ENCODE measurements around the gene RNF157. TPM values are rescaled to one million over a fixed set of nuclear protein-coding genes. Genes with fewer than 3 reads are reported as not detected.

RNF157 gene
- total and polyA plus RNA-seq, 9 of the 15 experiments (the other 6 are each of a cell fraction or from before 2014, with no cell fraction given): 8.1 to 31.7 (median 20.8) TPM

DNA sequence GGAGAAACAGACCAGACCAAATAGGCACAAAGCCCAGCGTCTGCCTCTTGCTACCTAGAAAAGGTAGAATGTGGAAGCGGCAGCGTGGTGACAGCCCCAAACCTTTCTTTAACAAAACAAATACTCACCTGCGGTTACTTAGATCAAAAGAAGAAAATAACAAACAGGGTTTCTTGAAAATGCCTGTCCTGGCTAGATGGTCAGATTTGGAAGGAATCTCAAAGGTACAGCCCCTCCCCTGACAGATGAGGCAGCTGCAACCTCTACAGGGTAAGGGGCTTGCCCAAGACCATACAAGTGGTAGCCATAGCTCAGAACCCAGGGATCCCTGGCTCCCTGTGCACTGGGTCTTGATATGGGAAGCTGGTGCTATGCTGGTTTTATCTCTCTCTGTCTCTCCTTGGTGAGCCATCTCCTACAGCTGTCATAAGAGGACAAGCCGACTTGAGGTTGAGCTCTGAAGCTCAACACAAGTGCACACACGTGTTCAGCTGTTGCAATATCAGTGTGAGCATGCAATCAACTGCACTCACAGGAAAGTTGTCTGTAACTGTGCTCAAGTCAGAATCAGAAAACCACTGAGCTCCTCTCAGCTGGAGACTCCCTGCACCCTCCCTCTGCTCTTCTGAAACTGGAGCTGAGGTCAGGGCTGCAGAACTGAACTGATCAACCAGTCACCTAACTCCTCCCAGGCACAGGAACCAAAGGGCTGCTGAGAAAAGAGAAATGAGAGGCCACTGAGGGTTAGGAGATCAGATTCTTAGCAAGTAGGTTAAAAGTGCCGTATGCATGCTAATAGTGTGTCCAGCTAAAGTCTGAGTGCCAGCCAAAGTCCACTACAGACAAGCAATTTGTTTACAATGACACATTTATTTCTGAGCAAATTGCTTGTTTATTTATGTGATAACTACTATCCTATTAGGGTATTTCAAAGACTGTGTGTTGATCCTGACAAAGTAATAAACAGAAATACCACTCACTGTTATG, 6.1 kb upstream of the RNF157 start (continued):
- no peak for TF ChIP-seq POLR3A (IDR thresholded peaks at IDR 0.05; ENCODE audit: borderline replicate concordance, extremely low read depth, insufficient read depth, insufficient read length)
- peak; percentile 48 to 59 for TF ChIP-seq NRF1 (conservative IDR thresholded peaks at IDR 0.05 in 1 of 2, IDR thresholded peaks at IDR 0.05 in 1 of 2)
- no peak for TF ChIP-seq RBM22 (IDR thresholded peaks at IDR 0.05; ENCODE audit: low read depth, low read length, poor library complexity, severe bottlenecking)
- TF ChIP-seq, protein P1, sequence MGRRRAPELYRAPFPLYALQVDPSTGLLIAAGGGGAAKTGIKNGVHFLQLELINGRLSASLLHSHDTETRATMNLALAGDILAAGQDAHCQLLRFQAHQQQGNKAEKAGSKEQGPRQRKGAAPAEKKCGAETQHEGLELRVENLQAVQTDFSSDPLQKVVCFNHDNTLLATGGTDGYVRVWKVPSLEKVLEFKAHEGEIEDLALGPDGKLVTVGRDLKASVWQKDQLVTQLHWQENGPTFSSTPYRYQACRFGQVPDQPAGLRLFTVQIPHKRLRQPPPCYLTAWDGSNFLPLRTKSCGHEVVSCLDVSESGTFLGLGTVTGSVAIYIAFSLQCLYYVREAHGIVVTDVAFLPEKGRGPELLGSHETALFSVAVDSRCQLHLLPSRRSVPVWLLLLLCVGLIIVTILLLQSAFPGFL (CRISPR knock-in tag; IDR thresholded peaks at IDR 0.05): no peak
- TF ChIP-seq KDM2B (CRISPR knock-in tag; IDR thresholded peaks at IDR 0.05): no peak
- TF ChIP-seq, protein P2, sequence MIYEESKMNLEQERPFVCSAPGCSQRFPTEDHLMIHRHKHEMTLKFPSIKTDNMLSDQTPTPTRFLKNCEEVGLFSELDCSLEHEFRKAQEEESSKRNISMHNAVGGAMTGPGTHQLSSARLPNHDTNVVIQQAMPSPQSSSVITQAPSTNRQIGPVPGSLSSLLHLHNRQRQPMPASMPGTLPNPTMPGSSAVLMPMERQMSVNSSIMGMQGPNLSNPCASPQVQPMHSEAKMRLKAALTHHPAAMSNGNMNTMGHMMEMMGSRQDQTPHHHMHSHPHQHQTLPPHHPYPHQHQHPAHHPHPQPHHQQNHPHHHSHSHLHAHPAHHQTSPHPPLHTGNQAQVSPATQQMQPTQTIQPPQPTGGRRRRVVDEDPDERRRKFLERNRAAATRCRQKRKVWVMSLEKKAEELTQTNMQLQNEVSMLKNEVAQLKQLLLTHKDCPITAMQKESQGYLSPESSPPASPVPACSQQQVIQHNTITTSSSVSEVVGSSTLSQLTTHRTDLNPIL (CRISPR knock-in tag; IDR thresholded peaks at IDR 0.05): no peak
- TF ChIP-seq ZNF717 (CRISPR knock-in tag; IDR thresholded peaks at IDR 0.05): no peak
- no peak for TF ChIP-seq CREM (IDR thresholded peaks at IDR 0.05; ENCODE audit: low read depth)
- no peak for TF ChIP-seq ILF3 (IDR thresholded peaks at IDR 0.05; ENCODE audit: borderline replicate concordance)
- TF ChIP-seq SIX5 (IDR thresholded peaks at IDR 0.05; ENCODE audit: borderline replicate concordance in 1 of 2, insufficient read depth in 1 of 2, low read depth in 1 of 2, low read length in 2 of 2): no peak
- TF ChIP-seq ZBTB26 (CRISPR knock-in tag; IDR thresholded peaks at IDR 0.05): no peak
- TF ChIP-seq POLR2A (conservative IDR thresholded peaks at IDR 0.05): no peak
- TF ChIP-seq MTA3 (IDR thresholded peaks at IDR 0.05; ENCODE audit: borderline replicate concordance): peak; percentile 49; the same call in 1 of the 2 replicates
- TF ChIP-seq PHB2 (IDR thresholded peaks at IDR 0.05; ENCODE audit: low read depth): no peak
- TF ChIP-seq RHOXF2B (CRISPR knock-in tag; conservative IDR thresholded peaks at IDR 0.05): no peak
- no peak for TF ChIP-seq ZKSCAN3 (CRISPR knock-in tag; IDR thresholded peaks at IDR 0.05)
- no peak for TF ChIP-seq MTA2 (IDR thresholded peaks at IDR 0.05; ENCODE audit: low read depth)
- TF ChIP-seq ZNF780A (CRISPR knock-in tag; IDR thresholded peaks at IDR 0.05): no peak
- TF ChIP-seq PHF8 (IDR thresholded peaks at IDR 0.05; ENCODE audit: borderline replicate concordance, low read length): no peak
- TF ChIP-seq, protein P3, sequence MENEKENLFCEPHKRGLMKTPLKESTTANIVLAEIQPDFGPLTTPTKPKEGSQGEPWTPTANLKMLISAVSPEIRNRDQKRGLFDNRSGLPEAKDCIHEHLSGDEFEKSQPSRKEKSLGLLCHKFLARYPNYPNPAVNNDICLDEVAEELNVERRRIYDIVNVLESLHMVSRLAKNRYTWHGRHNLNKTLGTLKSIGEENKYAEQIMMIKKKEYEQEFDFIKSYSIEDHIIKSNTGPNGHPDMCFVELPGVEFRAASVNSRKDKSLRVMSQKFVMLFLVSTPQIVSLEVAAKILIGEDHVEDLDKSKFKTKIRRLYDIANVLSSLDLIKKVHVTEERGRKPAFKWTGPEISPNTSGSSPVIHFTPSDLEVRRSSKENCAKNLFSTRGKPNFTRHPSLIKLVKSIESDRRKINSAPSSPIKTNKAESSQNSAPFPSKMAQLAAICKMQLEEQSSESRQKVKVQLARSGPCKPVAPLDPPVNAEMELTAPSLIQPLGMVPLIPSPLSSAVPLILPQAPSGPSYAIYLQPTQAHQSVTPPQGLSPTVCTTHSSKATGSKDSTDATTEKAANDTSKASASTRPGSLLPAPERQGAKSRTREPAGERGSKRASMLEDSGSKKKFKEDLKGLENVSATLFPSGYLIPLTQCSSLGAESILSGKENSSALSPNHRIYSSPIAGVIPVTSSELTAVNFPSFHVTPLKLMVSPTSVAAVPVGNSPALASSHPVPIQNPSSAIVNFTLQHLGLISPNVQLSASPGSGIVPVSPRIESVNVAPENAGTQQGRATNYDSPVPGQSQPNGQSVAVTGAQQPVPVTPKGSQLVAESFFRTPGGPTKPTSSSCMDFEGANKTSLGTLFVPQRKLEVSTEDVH (IDR thresholded peaks at IDR 0.05; ENCODE audit: low read depth, partially characterized antibody): no peak
- TF ChIP-seq ZNF184 (CRISPR knock-in tag; IDR thresholded peaks at IDR 0.05): no peak
- TF ChIP-seq SMARCA5 (IDR thresholded peaks at IDR 0.05): no peak
